GM12878 (cell line): ENCODE results near the gene SPNS1. TPM values are rescaled to one million over a fixed set of nuclear protein-coding genes. Genes with fewer than 3 reads are reported as not detected.

Experiments
- ATAC-seq: fragments of 200-7000 bp; cut with Tn5 transposase; 3 replicates; pipeline ENCODE4 v1.9.1; 2020; ENCODE audit warnings: mild to moderate bottlenecking, moderate library complexity
- BruUV-seq: library from RNA; stranded (reverse); fragments of 400-500 nt; replicated peaks from 2 replicates; lab custom pipeline; 2021; lab: Mats Ljungman, UMichigan
- CTCF ChIA-PET: fragments of 300-600 bp; sonication (Branson Sonifier 250); formaldehyde crosslinking; extraction: SDS; loops from one replicate; lab custom pipeline; 2021; ENCODE audit warnings: inconsistent platforms; lab: Yijun Ruan, JAX
- POLR2A ChIA-PET: fragments of 350-600 bp; formaldehyde crosslinking; extraction: SDS; loops from one replicate; lab custom pipeline; 2021; ENCODE audit warnings: inconsistent platforms; lab: Charles Lee
- RAD21 ChIA-PET: fragments of 300-600 bp; sonication (Branson Sonifier 250); formaldehyde crosslinking; loops from one replicate; lab custom pipeline; 2023; ENCODE audit warnings: antibody characterized with exemption; ENCODE audit not compliant: unreplicated experiment; lab: Charles Lee
- SMC1A ChIA-PET: fragments of 300-600 bp; sonication (Branson Sonifier 250); formaldehyde crosslinking; loops from one replicate; lab custom pipeline; 2023; ENCODE audit not compliant: unreplicated experiment, uncharacterized antibody; lab: Charles Lee
- DNase-seq: peaks from one replicate; pipeline ENCODE4 v3.0.0-alpha.2; 2011; ENCODE audit warnings: low read depth, low spot score
- FAIRE-seq: peaks from 3 replicates; lab custom pipeline; 2011; peaks lifted over from hg19 to GRCh38; lab: Jason Lieb, UNC
- H2AFZ ChIP-seq: 2 replicates; pipeline ENCODE4 v1.6.0; 2011; ENCODE audit warnings: low read depth, low read length, control low read depth; ENCODE audit not compliant: control insufficient read depth
- H3K27ac ChIP-seq: 2 replicates; pipeline ENCODE4 v1.5.1; 2011; ENCODE audit warnings: control low read depth; ENCODE audit not compliant: control insufficient read depth, insufficient read depth
- H3K27me3 ChIP-seq, 2 experiments: replicated peaks in 1 of 2; 2 replicates each; pipeline versions ENCODE4 v1.6.0 to v1.6.1; 2011; ENCODE audit warnings: low read length in 1 of 2; ENCODE audit not compliant: control insufficient read depth in 2 of 2, insufficient read depth in 2 of 2
- H3K36me3 ChIP-seq, 2 experiments: 2 replicates each; pipeline ENCODE4 v1.5.1; 2011; ENCODE audit warnings: low read length in 1 of 2; ENCODE audit not compliant: control insufficient read depth in 2 of 2, insufficient read depth in 2 of 2
- H3K4me1 ChIP-seq: 2 replicates; pipeline ENCODE4 v1.6.1; 2011; ENCODE audit warnings: mild to moderate bottlenecking, low read length, moderate library complexity, mixed read lengths; ENCODE audit not compliant: control insufficient read depth, insufficient read depth
- H3K4me2 ChIP-seq: 2 replicates; pipeline ENCODE4 v1.6.0; 2011; ENCODE audit warnings: control low read depth; ENCODE audit not compliant: control insufficient read depth, insufficient read depth
- H3K4me3 ChIP-seq: fragments of 200-600 bp; sonication (generic); 2 replicates; pipeline ENCODE4 v1.5.1; 2016
- H3K79me2 ChIP-seq: 2 replicates; pipeline ENCODE4 v1.6.0; 2011; ENCODE audit warnings: low read length; ENCODE audit not compliant: control insufficient read depth, insufficient read depth
- H3K9ac ChIP-seq: 2 replicates; pipeline ENCODE4 v1.8.0; 2011; ENCODE audit warnings: low read length, control low read depth, mixed read lengths; ENCODE audit not compliant: control insufficient read depth, insufficient read depth
- H3K9me3 ChIP-seq: replicated peaks from 3 replicates; pipeline ENCODE4 v1.5.1; 2011; ENCODE audit warnings: mild to moderate bottlenecking, low read length; ENCODE audit not compliant: control insufficient read depth, insufficient read depth
- H4K20me1 ChIP-seq: 2 replicates; pipeline ENCODE4 v1.6.0; 2011; ENCODE audit not compliant: control insufficient read depth, insufficient read depth
- BCL3 ChIP-seq: IDR thresholded peaks from 2 replicates; pipeline ENCODE4 v1.6.1; 2011; ENCODE audit warnings: borderline replicate concordance, low read depth, mild to moderate bottlenecking, moderate library complexity, low read length; ENCODE audit not compliant: insufficient read depth, poor library complexity, severe bottlenecking
- FOS ChIP-seq: IDR thresholded peaks from 3 replicates; pipeline ENCODE4 v1.6.1; 2011; ENCODE audit warnings: borderline replicate concordance; ENCODE audit not compliant: insufficient read length; ENCODE audit errors: extremely low read depth
- HDAC2 ChIP-seq: fragments of 200-600 bp; sonication (generic); IDR thresholded peaks from 2 replicates; pipeline ENCODE4 v1.6.1; 2017
- MEF2A ChIP-seq: IDR thresholded peaks from 2 replicates; pipeline ENCODE4 v1.6.1; 2011; ENCODE audit warnings: low read depth, mild to moderate bottlenecking, low read length, moderate library complexity; ENCODE audit not compliant: insufficient read depth
- MXI1 ChIP-seq: fragments of 150-350 bp; IDR thresholded peaks from 2 replicates; pipeline ENCODE4 v1.6.1; 2011; ENCODE audit warnings: low read depth, mild to moderate bottlenecking, inconsistent platforms, low read length, improper control_type of control experiment
- NR2C2 ChIP-seq: IDR thresholded peaks from 2 replicates; pipeline ENCODE4 v1.6.1; 2011; ENCODE audit warnings: borderline replicate concordance, low read depth; ENCODE audit not compliant: control insufficient read depth, insufficient read length
- RB1 ChIP-seq: fragments of 450-650 bp; formaldehyde crosslinking; IDR thresholded peaks from 2 replicates; pipeline ENCODE4 v1.6.1; 2017; ENCODE audit warnings: mild to moderate bottlenecking, borderline replicate concordance
- SIX5 ChIP-seq: IDR thresholded peaks from 2 replicates; pipeline ENCODE4 v1.6.1; 2011; ENCODE audit warnings: mild to moderate bottlenecking, low read depth, low read length, moderate library complexity; ENCODE audit not compliant: severe bottlenecking
- SREBF1 ChIP-seq: IDR thresholded peaks from 2 replicates; pipeline ENCODE4 v1.6.1; 2012; ENCODE audit warnings: mild to moderate bottlenecking, low read length
- TCF7 ChIP-seq: IDR thresholded peaks from 2 replicates; pipeline ENCODE4 v1.6.1; 2014; ENCODE audit warnings: antibody characterized with exemption, borderline replicate concordance
- YY1 ChIP-seq: IDR thresholded peaks from 2 replicates; pipeline ENCODE4 v1.6.1; 2011; ENCODE audit warnings: low read depth, mild to moderate bottlenecking, low read length
- ZBTB11 ChIP-seq: fragments of 450-650 bp; formaldehyde crosslinking; IDR thresholded peaks from 2 replicates; pipeline ENCODE4 v1.5.0; 2022; ENCODE audit warnings: mild to moderate bottlenecking, missing genetic modification characterization
- WGBS: methylation state at CpG from one replicate; pipeline ENCODE4 v1.1.6; 2016; ENCODE audit warnings: low lambda C conversion rate; ENCODE audit not compliant: insufficient replicate concordance, insufficient coverage; ENCODE audit errors: missing lambda C conversion rate; 5-methylcytosine and 5-hydroxymethylcytosine counted together
- in situ Hi-C: fragments of 300-500 bp; cut with MboI; formaldehyde crosslinking; loops from 9 replicates; pipeline ENCODE4 v1.14.3; 2018; ENCODE audit warnings: mixed read lengths
- intact Hi-C: fragments of 100-400 bp; cut with micrococcal nuclease; formaldehyde crosslinking; loops from one replicate; pipeline ENCODE4 v1.14.2; 2022; ENCODE audit not compliant: unreplicated experiment
- polyA plus RNA-seq, 11 experiments: library from polyadenylated mRNA; depleted of rRNA in 4 of 11; unstranded in 6 of 11; stranded (reverse) in 5 of 11; fragments of >200 nt; fragmentation: Nextera tagmentation in 4 of 11; fragmentation: Illumina TruSeq in 1 of 11; extraction: Ambion mirVana in 4 of 11; extraction: Trizol in 1 of 11; gene quantifications; 1 replicate in 1 of 11; 2 replicates in 10 of 11; pipeline versions ENCODE4 v1.2.1 to v1.2.3, GENCODE V29; 2011 to 2016; ENCODE audit warnings: inconsistent platforms in 2 of 11, missing spikeins in 2 of 11, low read depth in 1 of 11
- total RNA-seq, 4 experiments: library from RNA; depleted of rRNA in 3 of 4; stranded (reverse); fragments of >200 nt in 3 of 4; fragmentation: Illumina TruSeq in 1 of 4; extraction: Trizol in 1 of 4; gene quantifications; 2 replicates each; pipeline versions ENCODE4 v1.2.1 to v1.2.3, GENCODE V29; 2013 to 2021

Gene SPNS1
- total and polyA plus RNA-seq, 10 of the 15 experiments (the other 5 are each of a cell fraction or from before 2014, with no cell fraction given): 0.16 to 37.6 (median 12.0) TPM

- no TSS peak for BruUV-seq
- Histone ChIP-seq H3K4me3 (no peak overlapping the region), H3K27ac (no peak overlapping the region), H3K27me3 (no peaks in the 10 kb centered on the region), H3K9ac (no peak overlapping the region), H3K4me1 (no peaks in the 10 kb centered on the region; the same call in 1 of the 2 replicates), H3K9me3 (no peaks in the 10 kb centered on the region), H4K20me1 (no peaks in the 10 kb centered on the region), H2AFZ (no peak overlapping the region), H3K36me3 (no peaks in the 10 kb centered on the region; a peak in 1 of 4 replicates), H3K4me2 (no peak overlapping the region), H3K79me2 (no peaks in the 10 kb centered on the region)
- FAIRE-seq (no peak), ATAC-seq (0 out of 3 replicates have a peak, but pooled peaks have one; percentile 21), DNase-seq (no peak)
- SMC1A ChIA-PET: no interaction called here
- in situ Hi-C loops (no loop called here), intact Hi-C loops (no loop called here)
- RAD21 ChIA-PET: no interaction called here
- CTCF ChIA-PET: no interaction called here
- TF ChIP-seq BCL3 (peak; percentile 94), RB1 (no peak)
- 64% methylated on average over 11 of the region's 11 CpGs for WGBS
- POLR2A ChIA-PET: no interaction called here
These were observed 15.9 kb downstream of the SPNS1 start for GRCh38 chr16:28990375-28991040.

GRCh38 chr16:28991687-28992086, 17.1 kb downstream of the SPNS1 start:
- Histone ChIP-seq H3K36me3 (no peaks in the 10 kb centered on the region), H3K27ac (no peak overlapping the region), H3K4me3 (no peak overlapping the region), H2AFZ (no peak overlapping the region), H3K9me3 (no peaks in the 10 kb centered on the region), H3K4me1 (no peaks in the 10 kb centered on the region), H3K79me2 (no peaks in the 10 kb centered on the region), H3K9ac (no peak overlapping the region), H3K27me3 (no peaks in the 10 kb centered on the region), H3K4me2 (no peak overlapping the region), H4K20me1 (no peaks in the 10 kb centered on the region)
- ChIA-PET POLR2A (no interaction called here), CTCF (no interaction called here), SMC1A (no interaction called here), RAD21 (no interaction called here)
- intact Hi-C loops: no loop called here
- DNase-seq (no peak), FAIRE-seq (no peak), ATAC-seq (no peak)
- WGBS: 60% methylated on average over 8 of the region's 8 CpGs
- BruUV-seq: no TSS peak
- in situ Hi-C loops: no loop called here
- TF ChIP-seq HDAC2 (no peak), MXI1 (no peak), FOS (no peak), NR2C2 (no peak), YY1 (no peak), MEF2A (no peak), ZBTB11 (no peak), TCF7 (no peak), SIX5 (no peak), SREBF1 (no peak)
